Pancreas (tissue), 10 donors: Measurements from ENCODE around the gene RAB11B. TPM values are rescaled to one million over a fixed set of nuclear protein-coding genes. Genes with fewer than 3 reads are reported as not detected.

Experiments used
- ATAC-seq, 4 donors: fragments of 200-7000 bp; cut with Tn5 transposase; one replicate each; pipeline versions ENCODE4 v1.8.0 to v1.9.1; 2020; ENCODE audit warnings: mild to moderate bottlenecking in 4 of 4, moderate library complexity in 4 of 4
- DNase-seq, 6 donors: peaks; one replicate each; pipeline ENCODE4 v3.0.0-alpha.2; 2020
- FAIRE-seq: peaks from 2 replicates; lab custom pipeline; 2012; peaks lifted over from hg19 to GRCh38; lab: Jason Lieb, UNC
- H3K27ac ChIP-seq, 4 donors: fragments of 200-600 bp; sonication (generic); 1 replicate in 3 of 4; 2 replicates in 1 of 4; pipeline versions ENCODE4 v1.5.0 to v1.8.0; 2020
- H3K27me3 ChIP-seq, 4 donors: fragments of 200-600 bp; one replicate each; pipeline ENCODE4 v1.8.0; 2021
- H3K36me3 ChIP-seq, 3 donors: fragments of 200-600 bp; sonication (generic) in 1 of 3; one replicate each; pipeline versions ENCODE4 v1.5.0 to v1.8.0; 2020 to 2021
- H3K4me1 ChIP-seq, 3 donors: fragments of 200-600 bp; one replicate each; pipeline ENCODE4 v1.8.0; 2021
- H3K4me3 ChIP-seq, 4 donors: fragments of 200-600 bp; sonication (generic) in 2 of 4; one replicate each; pipeline versions ENCODE4 v1.5.0 to v1.8.0; 2020 to 2021
- H3K9me3 ChIP-seq, 4 donors: fragments of 200-600 bp; one replicate each; pipeline ENCODE4 v1.8.0; 2021
- WGBS, 2 donors: extraction: QIAGEN DNeasy Blood & Tissue Kit; methylation state at CpG; one replicate each; pipeline ENCODE4 v1.1.7; 2013; 5-methylcytosine and 5-hydroxymethylcytosine counted together
- intact Hi-C, 3 donors: fragments of 100-400 bp; cut with DNase I; formaldehyde crosslinking; loops; one replicate each; pipeline versions ENCODE4 v1.11.1 to v1.14.2; 2022
- microRNA-seq, 2 donors: library from miRNA; unstranded; fragments of <30 nt; microRNA quantifications; one replicate each; pipeline versions ENCODE4 to v1.1.0, GENCODE V29; 2019 to 2020
- polyA plus RNA-seq, 2 donors: library from polyadenylated mRNA; stranded (reverse); fragments of 200-250 nt; gene quantifications; one replicate each; pipeline ENCODE4 v1.2.3, GENCODE V29; 2013
- total RNA-seq, 6 donors: library from RNA; stranded (reverse); fragmentation: NEBNext Ultra II Directional in 4 of 6; extraction: Animal tissue kit (Norgen Biotek cat#: 25700) in 4 of 6; gene quantifications; one replicate each; pipeline versions ENCODE4 v1.2.1 to v1.2.4, GENCODE V29; 2021 to 2023
- TF ChIP-seq, protein P1 (sequence below), 4 donors: fragments of 200-600 bp; sonication (generic) in 3 of 4; IDR thresholded peaks; one replicate each; pipeline versions ENCODE4 v1.5.0 to v1.8.0; 2021; ENCODE audit warnings: antibody characterized with exemption in 4 of 4
- donor health status: healthy with polysubstance abuse.
- donor health status: DM: no; HTN: no; CAD: no; lungs with moderate emphysema.
- donor health status: DM: no; HTN: no; CAD: no.
- donor health status: control.
- donor health status: control.
- donor health status: Bipolar disorder and iron deficiency.
- donor health status: DM: yes; HTN: yes; CAD: no.
- donor health status: DM: no; HTN: no; CAD: no.
- donor health status: DM: no; HTN: no; CAD: no.
- donor health status: DM: yes; HTN: yes; CAD: no.

Gene RAB11B
- total and polyA plus RNA-seq, 8 donors = 52.1 to 107 (median 60.5) TPM

DNA sequence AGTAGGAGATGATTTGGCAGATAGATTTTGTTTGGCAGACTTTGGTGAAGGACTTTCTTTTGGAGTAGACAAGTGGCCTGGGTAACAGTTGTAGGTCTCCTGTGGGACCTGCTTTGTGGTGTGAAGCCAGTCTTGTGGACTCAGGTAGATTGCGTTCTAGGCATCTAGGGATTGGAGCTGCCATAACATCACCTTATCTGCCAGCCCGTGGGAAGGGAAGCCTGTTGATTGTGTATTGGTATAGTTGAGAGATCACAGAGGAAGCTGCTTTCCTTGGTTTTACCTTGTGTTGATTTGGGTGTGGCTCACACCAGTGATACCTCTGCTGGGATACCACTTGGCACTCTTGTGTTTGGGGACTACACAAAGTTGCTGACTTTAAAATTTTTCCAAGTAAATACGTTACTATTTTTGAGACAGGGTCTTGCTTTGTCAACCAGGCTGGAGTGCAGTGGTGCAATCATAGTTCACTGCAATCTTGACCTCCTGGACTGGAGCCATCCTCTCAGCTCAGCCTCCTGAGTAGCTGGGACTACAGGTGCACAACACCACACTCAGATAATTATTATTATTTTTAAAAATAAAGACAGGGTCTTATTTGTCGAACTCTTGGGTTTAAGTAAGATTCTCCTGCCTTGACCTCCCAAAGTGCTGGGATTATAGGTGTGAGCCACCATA, 62.4 kb downstream of the RAB11B start:
- H3K36me3 ChIP-seq = peaks cover 0 to 15% (median 0%) of the 10 kb centered on the region in 3 donors
- no peaks in the 10 kb centered on the region for H3K9me3 ChIP-seq
- no peaks in the 10 kb centered on the region for H3K27me3 ChIP-seq
- TF ChIP-seq, protein P1, sequence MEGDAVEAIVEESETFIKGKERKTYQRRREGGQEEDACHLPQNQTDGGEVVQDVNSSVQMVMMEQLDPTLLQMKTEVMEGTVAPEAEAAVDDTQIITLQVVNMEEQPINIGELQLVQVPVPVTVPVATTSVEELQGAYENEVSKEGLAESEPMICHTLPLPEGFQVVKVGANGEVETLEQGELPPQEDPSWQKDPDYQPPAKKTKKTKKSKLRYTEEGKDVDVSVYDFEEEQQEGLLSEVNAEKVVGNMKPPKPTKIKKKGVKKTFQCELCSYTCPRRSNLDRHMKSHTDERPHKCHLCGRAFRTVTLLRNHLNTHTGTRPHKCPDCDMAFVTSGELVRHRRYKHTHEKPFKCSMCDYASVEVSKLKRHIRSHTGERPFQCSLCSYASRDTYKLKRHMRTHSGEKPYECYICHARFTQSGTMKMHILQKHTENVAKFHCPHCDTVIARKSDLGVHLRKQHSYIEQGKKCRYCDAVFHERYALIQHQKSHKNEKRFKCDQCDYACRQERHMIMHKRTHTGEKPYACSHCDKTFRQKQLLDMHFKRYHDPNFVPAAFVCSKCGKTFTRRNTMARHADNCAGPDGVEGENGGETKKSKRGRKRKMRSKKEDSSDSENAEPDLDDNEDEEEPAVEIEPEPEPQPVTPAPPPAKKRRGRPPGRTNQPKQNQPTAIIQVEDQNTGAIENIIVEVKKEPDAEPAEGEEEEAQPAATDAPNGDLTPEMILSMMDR (IDR thresholded peaks at IDR 0.05) = no peak
- DNase-seq = no peak
- no peak for ATAC-seq
- no peak overlapping the region for H3K4me3 ChIP-seq
- H3K27ac ChIP-seq = no peak overlapping the region
- intact Hi-C loops = no loop called here
- WGBS, 2 donors = 44 to 47% methylated on average over 4 of the region's 4 CpGs
- no peak for FAIRE-seq
- H3K4me1 ChIP-seq = peaks cover 42 to 64% (median 60%) of the 10 kb centered on the region in 3 donors

GRCh38 chr19:8453616-8454015, 63.5 kb downstream of the RAB11B start:
- H3K36me3 ChIP-seq = peaks cover 0 to 15% (median 0%) of the 10 kb centered on the region in 3 donors
- TF ChIP-seq, protein P1 (IDR thresholded peaks at IDR 0.05) = no peak
- H3K4me1 ChIP-seq = peaks cover 42 to 64% (median 59%) of the 10 kb centered on the region in 3 donors
- FAIRE-seq (no peak), DNase-seq (no peak), ATAC-seq (peak in 1 of 4 donors; percentile 6)
- WGBS, 2 donors = 65 to 67% methylated on average over 6 of the region's 6 CpGs
- no peak overlapping the region for H3K4me3 ChIP-seq
- H3K27ac ChIP-seq = no peak overlapping the region
- no peaks in the 10 kb centered on the region for H3K27me3 ChIP-seq
- no peaks in the 10 kb centered on the region for H3K9me3 ChIP-seq
- intact Hi-C loops = no loop called here

Small RNAs within 50 kb of the gene (microRNA-seq; reads per million reads assigned to microRNA genes)
- gene MIR4999 = 5.0 to 13.3 reads per million in 2 donors

Other genes starting within 250 kb of the RAB11B start
- under 1 TPM in 4 of 6 donors, not detected in 2; under 0.01 to 0.20 (median 0.06) TPM for gene FBN3, start 240.8 kb upstream of the RAB11B start, total RNA-seq
- gene FBN3, start 240.8 kb upstream of the RAB11B start, polyA plus RNA-seq = under 1 TPM; 0.02 to 0.04 TPM
- gene CERS4, start 181.0 kb upstream of the RAB11B start, total RNA-seq = 10 to 100 TPM; 41.6 to 82.4 (median 62.1) TPM
- gene CERS4, start 181.0 kb upstream of the RAB11B start, polyA plus RNA-seq = 100 to 1,000 TPM in 1 of 2 donors, 10 to 100 TPM in 1; 72.1 to 118 TPM
- gene CD320, start 82.0 kb upstream of the RAB11B start, total RNA-seq = 10 to 100 TPM; 13.8 to 24.4 (median 18.2) TPM
- 10 to 100 TPM; 22.2 to 58.4 TPM for gene CD320, start 82.0 kb upstream of the RAB11B start, polyA plus RNA-seq
- 10 to 100 TPM in 5 of 6 donors, 1 to 10 TPM in 1; 7.7 to 17.8 (median 11.2) TPM for gene NDUFA7, start 69.0 kb upstream of the RAB11B start, total RNA-seq
- gene NDUFA7, start 69.0 kb upstream of the RAB11B start, polyA plus RNA-seq = 10 to 100 TPM; 71.4 to 81.2 TPM
- gene RPS28, start 68.9 kb upstream of the RAB11B start, total RNA-seq = 1,000 to 10,000 TPM in 4 of 6 donors, 100 to 1,000 TPM in 2; 892 to 1,524 (median 1,066) TPM
- gene RPS28, start 68.9 kb upstream of the RAB11B start, polyA plus RNA-seq = 100 to 1,000 TPM; 706 to 850 TPM
- 1 to 10 TPM; 1.7 to 2.3 (median 2.0) TPM for gene KANK3, start 47.1 kb upstream of the RAB11B start, total RNA-seq
- gene KANK3, start 47.1 kb upstream of the RAB11B start, polyA plus RNA-seq = 10 to 100 TPM in 1 of 2 donors, 1 to 10 TPM in 1; 7.7 to 17.9 TPM
- 10 to 100 TPM in 4 of 6 donors, 1 to 10 TPM in 2; 2.8 to 82.8 (median 22.5) TPM for gene ANGPTL4, start 26.2 kb upstream of the RAB11B start, total RNA-seq
- 100 to 1,000 TPM in 1 of 2 donors, 10 to 100 TPM in 1; 95.0 to 169 TPM for gene ANGPTL4, start 26.2 kb upstream of the RAB11B start, polyA plus RNA-seq
- gene MARCHF2, start 22.9 kb downstream of the RAB11B start, total RNA-seq = 10 to 100 TPM in 5 of 6 donors, 1 to 10 TPM in 1; 8.8 to 18.0 (median 11.0) TPM
- 10 to 100 TPM; 17.1 to 22.6 TPM for gene MARCHF2, start 22.9 kb downstream of the RAB11B start, polyA plus RNA-seq
- gene HNRNPM, start 54.6 kb downstream of the RAB11B start, total RNA-seq = 10 to 100 TPM; 44.5 to 88.3 (median 66.6) TPM
- gene HNRNPM, start 54.6 kb downstream of the RAB11B start, polyA plus RNA-seq = 10 to 100 TPM; 52.5 to 90.1 TPM
- 1 to 10 TPM in 2 of 6 donors, under 1 TPM in 4; 0.09 to 4.6 (median 0.70) TPM for gene PRAM1, start 112.3 kb downstream of the RAB11B start, total RNA-seq
- gene PRAM1, start 112.3 kb downstream of the RAB11B start, polyA plus RNA-seq = 1 to 10 TPM; 3.0 to 3.7 TPM
- gene ZNF414, start 123.8 kb downstream of the RAB11B start, total RNA-seq = 10 to 100 TPM in 3 of 6 donors, 1 to 10 TPM in 3; 7.3 to 16.1 (median 10.8) TPM
- gene ZNF414, start 123.8 kb downstream of the RAB11B start, polyA plus RNA-seq = 10 to 100 TPM; 28.2 to 36.9 TPM
- gene MYO1F, start 187.1 kb downstream of the RAB11B start, total RNA-seq = 10 to 100 TPM in 2 of 6 donors, 1 to 10 TPM in 4; 1.2 to 21.3 (median 4.8) TPM
- 1 to 10 TPM; 1.9 to 7.5 TPM for gene MYO1F, start 187.1 kb downstream of the RAB11B start, polyA plus RNA-seq
- 10 to 100 TPM in 4 of 6 donors, 1 to 10 TPM in 2; 6.7 to 45.2 (median 15.7) TPM for gene ADAMTS10, start 220.4 kb downstream of the RAB11B start, total RNA-seq
- 100 to 1,000 TPM in 1 of 2 donors, 10 to 100 TPM in 1; 46.6 to 106 TPM for gene ADAMTS10, start 220.4 kb downstream of the RAB11B start, polyA plus RNA-seq
- gene NFILZ, start 240.3 kb downstream of the RAB11B start, total RNA-seq = not detected
- gene NFILZ, start 240.3 kb downstream of the RAB11B start, polyA plus RNA-seq = not detected